HG03520 (cell line): ENCODE measurements around the gene VDAC2.
A peak's percentile ranks its signal among the peaks of the same experiment; 100 is the strongest.

ENCODE experiments used
- ATAC-seq: cut with Tn5 transposase; IDR thresholded peaks from one replicate; pipeline ENCODE4 v1.9.1; 2021; ENCODE audit warnings: mild to moderate bottlenecking, moderate library complexity; ENCODE audit not compliant: unreplicated experiment

The VDAC2 gene

DNA sequence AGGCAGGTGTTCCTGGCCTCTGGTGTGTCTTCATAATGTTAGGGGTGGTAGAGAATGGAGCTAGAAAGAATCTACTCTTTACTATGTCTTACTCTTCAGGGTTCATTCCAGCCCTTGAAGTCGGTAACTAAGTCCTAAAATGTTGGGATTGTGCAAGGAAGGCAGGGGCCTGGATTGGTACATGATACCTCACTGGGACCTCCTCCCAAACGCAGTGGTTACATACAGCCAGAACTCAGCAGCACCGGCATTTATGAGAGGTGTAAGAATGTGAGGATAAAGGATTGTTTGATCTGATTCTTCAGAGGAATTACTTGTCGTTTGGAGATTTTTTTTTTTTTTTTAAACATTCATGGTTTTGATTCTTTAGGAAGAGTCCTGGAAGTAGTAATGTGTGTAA, 18.2 kb downstream of the VDAC2 start:
- ATAC-seq = no peak

GRCh38 chr10:75229971-75230370, 19.4 kb downstream of the VDAC2 start:
- ATAC-seq = no peak

- peak; percentile 45 for ATAC-seq
These were observed 20.0 kb downstream of the VDAC2 start for GRCh38 chr10:75230600-75231038.

- no peak for ATAC-seq
These were observed 21.3 kb downstream of the VDAC2 start for GRCh38 chr10:75231672-75232581.

- no peak for ATAC-seq
These were observed 22.9 kb downstream of the VDAC2 start for GRCh38 chr10:75233444-75234016.

DNA sequence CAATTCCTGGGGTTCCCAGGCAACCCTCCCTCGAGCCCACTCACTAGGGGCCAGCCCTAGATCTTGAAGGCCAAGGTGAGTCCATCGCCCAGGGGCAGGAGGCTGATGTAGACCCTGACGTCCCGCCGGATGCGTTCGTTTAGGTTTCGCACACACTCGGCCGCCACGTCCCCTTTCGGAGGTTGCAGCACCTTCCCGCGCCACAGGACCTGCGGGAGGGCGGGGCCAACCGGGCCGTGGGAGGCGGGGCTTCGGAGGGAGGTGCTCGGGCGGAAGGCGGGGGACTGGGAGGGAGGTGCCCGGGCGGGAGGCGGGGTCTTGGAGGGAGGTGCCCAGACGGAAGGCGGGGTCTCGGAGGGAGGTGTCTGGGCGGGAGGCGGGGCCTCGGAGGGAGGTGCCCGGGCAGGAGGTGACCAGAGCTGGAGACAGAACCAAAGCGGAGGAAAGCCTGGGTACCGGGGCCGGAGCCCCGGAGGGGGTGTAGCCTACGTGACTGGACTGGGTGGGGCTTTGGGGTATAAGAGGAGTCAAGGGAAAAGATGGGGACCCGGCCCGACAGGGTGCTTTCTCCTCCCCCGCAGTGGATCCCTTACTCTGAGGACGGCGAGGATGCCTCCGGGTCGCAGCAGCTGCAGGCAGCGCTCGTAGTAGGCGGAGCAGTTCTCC, 23.6 kb downstream of the VDAC2 start:
- peak; percentile 41 for ATAC-seq

DNA sequence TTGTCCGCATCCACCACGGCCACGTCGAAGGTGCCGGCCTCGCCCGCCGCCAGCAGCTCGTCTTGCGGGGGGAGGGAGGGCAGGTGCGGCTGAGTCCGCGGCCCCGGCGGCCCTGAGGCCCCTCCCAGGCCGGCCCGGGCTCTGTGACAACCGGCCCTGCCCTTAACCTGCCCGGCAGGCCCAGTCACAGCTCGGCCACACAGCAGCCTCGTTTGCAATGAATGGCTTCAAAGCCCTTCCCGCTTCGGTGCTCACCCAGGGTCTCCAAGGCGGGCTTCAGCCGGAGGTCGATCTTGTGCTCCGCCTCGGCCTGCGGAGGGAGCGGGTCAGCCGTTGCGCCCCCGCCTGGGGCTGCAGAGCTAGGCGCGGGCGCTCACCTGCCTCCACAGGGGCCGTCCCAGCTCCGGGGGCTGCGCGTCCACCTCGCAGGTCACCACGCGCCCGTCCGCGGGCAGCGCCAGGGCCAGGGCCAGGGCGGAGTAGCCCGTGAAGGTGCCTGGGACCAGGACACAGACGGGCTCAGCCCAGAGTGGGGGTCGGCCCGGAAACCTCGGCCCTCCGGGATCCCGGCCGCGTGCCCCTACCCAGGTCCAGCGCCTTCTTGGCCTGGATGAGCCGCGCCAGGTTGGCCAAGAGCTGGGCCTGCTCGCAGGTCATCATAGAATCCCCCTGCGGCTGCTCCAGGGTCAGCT, 24.2 kb downstream of the VDAC2 start:
- no peak for ATAC-seq

DNA sequence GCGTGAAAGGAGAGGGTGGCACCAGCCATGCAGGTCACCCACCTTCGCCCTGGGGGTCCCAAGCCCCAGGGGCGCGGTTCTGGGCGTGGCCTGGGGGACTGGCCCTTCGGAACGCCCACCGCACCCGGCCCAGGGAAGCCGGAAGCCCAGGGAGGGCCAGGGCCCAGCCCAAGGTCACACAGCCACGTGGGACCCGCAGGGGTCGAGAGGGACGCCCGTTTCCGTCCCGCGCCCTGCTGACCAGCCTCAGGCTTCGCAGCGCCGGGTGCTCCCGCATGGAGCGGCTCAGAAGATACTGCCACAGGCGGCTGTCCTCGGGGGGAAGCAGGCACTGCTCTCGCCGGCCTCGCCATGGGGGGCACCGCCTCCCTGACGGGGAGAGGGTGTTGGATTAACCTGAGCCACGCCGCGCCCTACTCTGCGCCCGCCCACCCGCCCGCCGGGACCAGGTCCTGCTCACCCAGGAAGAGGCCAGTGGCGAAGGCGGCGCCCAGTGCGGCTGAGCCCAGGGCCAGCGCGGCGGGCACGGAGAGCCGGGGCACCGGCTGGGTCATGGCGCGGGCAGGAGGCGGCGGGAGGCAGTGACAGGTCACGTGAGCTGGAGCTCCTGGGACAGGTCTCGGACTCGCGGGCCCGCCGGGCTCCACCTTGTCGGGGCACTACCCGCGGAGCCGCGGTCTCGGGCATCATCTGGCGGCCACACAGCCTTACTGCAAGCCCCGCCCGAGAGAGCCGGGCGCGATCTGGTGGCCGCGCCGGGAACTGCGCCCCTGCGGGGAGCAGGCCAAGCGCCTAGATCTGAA, 25.0 kb downstream of the VDAC2 start, which contains the start of gene COMTD1:
Gene COMTD1, minus strand, starts transcription at position 583 of the 803 bp plus-strand sequence. Its CDS starts 29 bp downstream, at position 554.
- ATAC-seq = peak; percentile 60

- no peak for ATAC-seq
These were observed 25.7 kb downstream of the VDAC2 start for GRCh38 chr10:75236178-75236825.

- ATAC-seq = no peak
These were observed 27.8 kb downstream of the VDAC2 start for GRCh38 chr10:75238182-75239095.

- ATAC-seq = no peak
These were observed 28.6 kb downstream of the VDAC2 start for GRCh38 chr10:75239096-75239790.

DNA sequence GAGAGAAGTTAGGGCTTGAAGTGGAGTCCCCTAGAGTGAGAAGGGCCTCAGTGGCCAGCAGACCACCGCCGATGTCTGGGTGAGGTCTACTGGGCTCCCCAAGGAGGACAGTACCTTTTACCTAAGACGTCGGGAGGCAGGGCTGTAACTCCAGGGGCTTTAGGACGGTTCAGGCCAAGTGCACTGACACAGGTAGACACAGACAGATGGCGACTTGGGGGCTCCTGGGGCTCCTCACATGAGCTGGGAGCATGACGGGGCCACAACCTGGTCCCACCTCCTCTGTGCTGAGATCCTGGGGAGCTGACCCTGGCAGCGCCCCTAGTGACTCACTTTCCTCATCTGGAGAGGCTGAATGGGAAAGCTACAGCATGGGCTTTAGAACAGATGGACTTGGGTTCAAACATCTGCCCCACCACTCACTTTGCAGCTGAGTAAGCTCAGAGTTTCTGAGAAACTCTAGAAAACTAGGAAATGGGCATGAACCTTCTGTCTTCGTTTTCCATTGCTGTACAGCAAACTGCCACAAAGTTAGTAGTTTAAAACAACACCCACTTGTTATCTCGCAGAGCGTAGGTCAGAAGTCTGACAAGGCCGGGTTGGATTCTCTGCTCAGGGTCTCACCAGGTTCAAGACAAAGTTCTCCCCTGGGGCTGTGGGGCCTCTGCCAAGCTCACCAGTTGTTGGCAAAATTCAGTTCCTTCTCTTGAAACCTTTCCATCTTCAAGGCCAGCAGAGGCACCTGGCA, 29.9 kb downstream of the VDAC2 start:
- ATAC-seq = no peak

DNA sequence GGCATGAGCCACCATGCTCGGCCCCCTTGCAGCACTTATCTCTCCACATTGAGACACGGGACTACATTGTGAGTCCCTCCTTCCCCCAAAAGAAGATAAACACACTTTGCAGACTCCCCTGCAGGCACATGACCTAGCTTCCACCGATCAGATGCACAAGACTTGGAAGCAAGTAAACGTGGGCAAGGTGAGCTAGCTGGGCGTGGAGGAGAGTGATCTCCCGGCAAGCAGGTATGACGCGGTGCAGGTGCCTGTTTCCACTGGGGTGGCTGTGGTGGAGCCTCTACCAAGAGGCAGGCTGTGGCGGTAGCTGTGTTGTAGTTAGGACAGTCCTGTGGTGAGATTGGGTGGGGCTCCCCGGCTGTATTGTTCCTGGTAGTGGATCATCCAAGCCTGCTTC, 32.8 kb downstream of the VDAC2 start:
- ATAC-seq = no peak

- ATAC-seq = no peak
These were observed 34.1 kb downstream of the VDAC2 start for GRCh38 chr10:75244487-75245353.

GRCh38 chr10:75245354-75246250, 35.0 kb downstream of the VDAC2 start:
- no peak for ATAC-seq
